ENCODE results near the gene PCDHGB3.
"Not testable (repeated sequence)": the region's sequence is repeated elsewhere in the genome, so short reads cannot be mapped to it uniquely, and the experiment has no call there.

DNA sequence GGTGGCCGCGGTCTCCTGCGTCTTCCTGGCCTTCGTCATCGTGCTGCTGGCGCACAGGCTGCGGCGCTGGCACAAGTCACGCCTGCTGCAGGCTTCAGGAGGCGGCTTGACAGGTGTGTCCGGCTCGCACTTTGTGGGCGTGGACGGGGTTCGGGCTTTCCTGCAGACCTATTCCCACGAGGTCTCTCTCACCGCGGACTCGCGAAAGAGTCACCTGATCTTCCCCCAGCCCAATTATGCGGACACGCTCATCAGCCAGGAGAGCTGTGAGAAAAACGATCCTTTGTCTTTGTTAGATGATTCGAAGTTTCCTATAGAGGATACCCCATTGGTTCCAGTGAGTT, 45.2 kb downstream of the PCDHGB3 start:
- not testable (repeated sequence) for TF ChIP-seq KAT7 (CRISPR knock-in tag; IDR thresholded peaks at IDR 0.05; ENCODE audit: borderline replicate concordance); CTCF (IDR thresholded peaks at IDR 0.05); CREB1 (CRISPR knock-in tag; IDR thresholded peaks at IDR 0.05); ATF1 (CRISPR knock-in tag; IDR thresholded peaks at IDR 0.05); NR2C2 (CRISPR knock-in tag; IDR thresholded peaks at IDR 0.05); CBFB (CRISPR knock-in tag; IDR thresholded peaks at IDR 0.05; ENCODE audit: low read depth); PRRX2 (CRISPR knock-in tag; IDR thresholded peaks at IDR 0.05); FOXK1 (CRISPR knock-in tag; IDR thresholded peaks at IDR 0.05); ATF3 (CRISPR knock-in tag; conservative IDR thresholded peaks at IDR 0.05)
- TF ChIP-seq, protein P1, sequence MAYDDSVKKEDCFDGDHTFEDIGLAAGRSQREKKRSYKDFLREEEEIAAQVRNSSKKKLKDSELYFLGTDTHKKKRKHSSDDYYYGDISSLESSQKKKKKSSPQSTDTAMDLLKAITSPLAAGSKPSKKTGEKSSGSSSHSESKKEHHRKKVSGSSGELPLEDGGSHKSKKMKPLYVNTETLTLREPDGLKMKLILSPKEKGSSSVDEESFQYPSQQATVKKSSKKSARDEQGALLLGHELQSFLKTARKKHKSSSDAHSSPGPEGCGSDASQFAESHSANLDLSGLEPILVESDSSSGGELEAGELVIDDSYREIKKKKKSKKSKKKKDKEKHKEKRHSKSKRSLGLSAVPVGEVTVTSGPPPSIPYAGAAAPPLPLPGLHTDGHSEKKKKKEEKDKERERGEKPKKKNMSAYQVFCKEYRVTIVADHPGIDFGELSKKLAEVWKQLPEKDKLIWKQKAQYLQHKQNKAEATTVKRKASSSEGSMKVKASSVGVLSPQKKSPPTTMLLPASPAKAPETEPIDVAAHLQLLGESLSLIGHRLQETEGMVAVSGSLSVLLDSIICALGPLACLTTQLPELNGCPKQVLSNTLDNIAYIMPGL (CRISPR knock-in tag; IDR thresholded peaks at IDR 0.05), result not testable (repeated sequence)

Data from WTC11 (cell line).